Measurements from ENCODE around the gene C10orf143. TPM values are rescaled to one million over a fixed set of nuclear protein-coding genes. Genes with fewer than 3 reads are reported as not detected.

C10orf143 gene
- total and polyA plus RNA-seq, 2 of the 8 experiments (the other 6 are each of a cell fraction or from before 2014, with no cell fraction given) = 1.6 to 2.0 TPM

DNA sequence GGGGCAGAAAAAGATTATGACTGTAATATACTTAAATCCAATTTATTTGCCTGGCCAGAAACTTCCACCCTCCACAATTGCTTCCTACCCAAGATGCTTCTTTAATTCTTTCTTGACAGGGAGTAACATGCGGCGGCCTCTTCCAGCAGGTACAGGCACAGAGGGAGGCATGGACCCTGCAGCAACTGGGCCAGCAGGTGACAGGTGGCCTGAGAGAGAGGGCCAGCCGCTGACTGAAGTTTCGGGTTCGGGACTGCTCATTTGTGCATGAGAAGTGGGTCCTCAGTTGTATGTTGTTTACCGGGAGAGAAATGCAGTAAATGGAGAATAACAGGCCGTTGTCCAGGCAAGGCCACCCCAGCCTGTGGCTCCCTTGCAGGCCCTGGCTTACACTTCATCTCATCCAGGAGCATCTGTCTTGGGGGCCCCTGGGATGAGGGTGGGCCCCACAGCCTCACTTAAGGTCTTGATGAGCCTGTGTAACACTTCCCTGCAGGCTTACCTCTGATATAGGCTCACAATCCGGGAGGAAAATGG is 72.5 kb downstream of the C10orf143 start (continued):
- TF ChIP-seq KDM5A (IDR thresholded peaks at IDR 0.05; ENCODE audit: low read length) (no peak), CEBPB (IDR thresholded peaks at IDR 0.05; ENCODE audit: low read depth, low read length) (no peak), NRF1 (IDR thresholded peaks at IDR 0.05; ENCODE audit: low read depth, low read length) (no peak), CBX8 (IDR thresholded peaks at IDR 0.05; ENCODE audit: borderline replicate concordance, low read depth, low read length) (no peak), HDAC2 (IDR thresholded peaks at IDR 0.05; ENCODE audit: borderline replicate concordance in 1 of 2, low read depth in 2 of 2, low read length in 2 of 2) (no peak)
- TF ChIP-seq, protein P1, sequence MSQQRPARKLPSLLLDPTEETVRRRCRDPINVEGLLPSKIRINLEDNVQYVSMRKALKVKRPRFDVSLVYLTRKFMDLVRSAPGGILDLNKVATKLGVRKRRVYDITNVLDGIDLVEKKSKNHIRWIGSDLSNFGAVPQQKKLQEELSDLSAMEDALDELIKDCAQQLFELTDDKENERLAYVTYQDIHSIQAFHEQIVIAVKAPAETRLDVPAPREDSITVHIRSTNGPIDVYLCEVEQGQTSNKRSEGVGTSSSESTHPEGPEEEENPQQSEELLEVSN (IDR thresholded peaks at IDR 0.05) = no peak
- TF ChIP-seq, protein P2, sequence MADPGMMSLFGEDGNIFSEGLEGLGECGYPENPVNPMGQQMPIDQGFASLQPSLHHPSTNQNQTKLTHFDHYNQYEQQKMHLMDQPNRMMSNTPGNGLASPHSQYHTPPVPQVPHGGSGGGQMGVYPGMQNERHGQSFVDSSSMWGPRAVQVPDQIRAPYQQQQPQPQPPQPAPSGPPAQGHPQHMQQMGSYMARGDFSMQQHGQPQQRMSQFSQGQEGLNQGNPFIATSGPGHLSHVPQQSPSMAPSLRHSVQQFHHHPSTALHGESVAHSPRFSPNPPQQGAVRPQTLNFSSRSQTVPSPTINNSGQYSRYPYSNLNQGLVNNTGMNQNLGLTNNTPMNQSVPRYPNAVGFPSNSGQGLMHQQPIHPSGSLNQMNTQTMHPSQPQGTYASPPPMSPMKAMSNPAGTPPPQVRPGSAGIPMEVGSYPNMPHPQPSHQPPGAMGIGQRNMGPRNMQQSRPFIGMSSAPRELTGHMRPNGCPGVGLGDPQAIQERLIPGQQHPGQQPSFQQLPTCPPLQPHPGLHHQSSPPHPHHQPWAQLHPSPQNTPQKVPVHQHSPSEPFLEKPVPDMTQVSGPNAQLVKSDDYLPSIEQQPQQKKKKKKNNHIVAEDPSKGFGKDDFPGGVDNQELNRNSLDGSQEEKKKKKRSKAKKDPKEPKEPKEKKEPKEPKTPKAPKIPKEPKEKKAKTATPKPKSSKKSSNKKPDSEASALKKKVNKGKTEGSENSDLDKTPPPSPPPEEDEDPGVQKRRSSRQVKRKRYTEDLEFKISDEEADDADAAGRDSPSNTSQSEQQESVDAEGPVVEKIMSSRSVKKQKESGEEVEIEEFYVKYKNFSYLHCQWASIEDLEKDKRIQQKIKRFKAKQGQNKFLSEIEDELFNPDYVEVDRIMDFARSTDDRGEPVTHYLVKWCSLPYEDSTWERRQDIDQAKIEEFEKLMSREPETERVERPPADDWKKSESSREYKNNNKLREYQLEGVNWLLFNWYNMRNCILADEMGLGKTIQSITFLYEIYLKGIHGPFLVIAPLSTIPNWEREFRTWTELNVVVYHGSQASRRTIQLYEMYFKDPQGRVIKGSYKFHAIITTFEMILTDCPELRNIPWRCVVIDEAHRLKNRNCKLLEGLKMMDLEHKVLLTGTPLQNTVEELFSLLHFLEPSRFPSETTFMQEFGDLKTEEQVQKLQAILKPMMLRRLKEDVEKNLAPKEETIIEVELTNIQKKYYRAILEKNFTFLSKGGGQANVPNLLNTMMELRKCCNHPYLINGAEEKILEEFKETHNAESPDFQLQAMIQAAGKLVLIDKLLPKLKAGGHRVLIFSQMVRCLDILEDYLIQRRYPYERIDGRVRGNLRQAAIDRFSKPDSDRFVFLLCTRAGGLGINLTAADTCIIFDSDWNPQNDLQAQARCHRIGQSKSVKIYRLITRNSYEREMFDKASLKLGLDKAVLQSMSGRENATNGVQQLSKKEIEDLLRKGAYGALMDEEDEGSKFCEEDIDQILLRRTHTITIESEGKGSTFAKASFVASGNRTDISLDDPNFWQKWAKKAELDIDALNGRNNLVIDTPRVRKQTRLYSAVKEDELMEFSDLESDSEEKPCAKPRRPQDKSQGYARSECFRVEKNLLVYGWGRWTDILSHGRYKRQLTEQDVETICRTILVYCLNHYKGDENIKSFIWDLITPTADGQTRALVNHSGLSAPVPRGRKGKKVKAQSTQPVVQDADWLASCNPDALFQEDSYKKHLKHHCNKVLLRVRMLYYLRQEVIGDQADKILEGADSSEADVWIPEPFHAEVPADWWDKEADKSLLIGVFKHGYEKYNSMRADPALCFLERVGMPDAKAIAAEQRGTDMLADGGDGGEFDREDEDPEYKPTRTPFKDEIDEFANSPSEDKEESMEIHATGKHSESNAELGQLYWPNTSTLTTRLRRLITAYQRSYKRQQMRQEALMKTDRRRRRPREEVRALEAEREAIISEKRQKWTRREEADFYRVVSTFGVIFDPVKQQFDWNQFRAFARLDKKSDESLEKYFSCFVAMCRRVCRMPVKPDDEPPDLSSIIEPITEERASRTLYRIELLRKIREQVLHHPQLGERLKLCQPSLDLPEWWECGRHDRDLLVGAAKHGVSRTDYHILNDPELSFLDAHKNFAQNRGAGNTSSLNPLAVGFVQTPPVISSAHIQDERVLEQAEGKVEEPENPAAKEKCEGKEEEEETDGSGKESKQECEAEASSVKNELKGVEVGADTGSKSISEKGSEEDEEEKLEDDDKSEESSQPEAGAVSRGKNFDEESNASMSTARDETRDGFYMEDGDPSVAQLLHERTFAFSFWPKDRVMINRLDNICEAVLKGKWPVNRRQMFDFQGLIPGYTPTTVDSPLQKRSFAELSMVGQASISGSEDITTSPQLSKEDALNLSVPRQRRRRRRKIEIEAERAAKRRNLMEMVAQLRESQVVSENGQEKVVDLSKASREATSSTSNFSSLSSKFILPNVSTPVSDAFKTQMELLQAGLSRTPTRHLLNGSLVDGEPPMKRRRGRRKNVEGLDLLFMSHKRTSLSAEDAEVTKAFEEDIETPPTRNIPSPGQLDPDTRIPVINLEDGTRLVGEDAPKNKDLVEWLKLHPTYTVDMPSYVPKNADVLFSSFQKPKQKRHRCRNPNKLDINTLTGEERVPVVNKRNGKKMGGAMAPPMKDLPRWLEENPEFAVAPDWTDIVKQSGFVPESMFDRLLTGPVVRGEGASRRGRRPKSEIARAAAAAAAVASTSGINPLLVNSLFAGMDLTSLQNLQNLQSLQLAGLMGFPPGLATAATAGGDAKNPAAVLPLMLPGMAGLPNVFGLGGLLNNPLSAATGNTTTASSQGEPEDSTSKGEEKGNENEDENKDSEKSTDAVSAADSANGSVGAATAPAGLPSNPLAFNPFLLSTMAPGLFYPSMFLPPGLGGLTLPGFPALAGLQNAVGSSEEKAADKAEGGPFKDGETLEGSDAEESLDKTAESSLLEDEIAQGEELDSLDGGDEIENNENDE (IDR thresholded peaks at IDR 0.05; ENCODE audit: insufficient replicate concordance, low read length) = no peak

Measured in H1 (cell line).